ENCODE data around the gene SVIL.

Gene SVIL

GRCh38 chr10:29634764-29635625 is at the start of gene SVIL:
Gene SVIL (minus strand): TSS chr10:29634971. CDS start chr10:29555058, 79,913 bp downstream.
- no peak for DNase-seq

- no peak for DNase-seq
Measured at GRCh38 chr10:29681676-29682448, 47.1 kb upstream of the SVIL start.

- DNase-seq = no peak
Measured at GRCh38 chr10:29680091-29680490, 45.3 kb upstream of the SVIL start.

DNA sequence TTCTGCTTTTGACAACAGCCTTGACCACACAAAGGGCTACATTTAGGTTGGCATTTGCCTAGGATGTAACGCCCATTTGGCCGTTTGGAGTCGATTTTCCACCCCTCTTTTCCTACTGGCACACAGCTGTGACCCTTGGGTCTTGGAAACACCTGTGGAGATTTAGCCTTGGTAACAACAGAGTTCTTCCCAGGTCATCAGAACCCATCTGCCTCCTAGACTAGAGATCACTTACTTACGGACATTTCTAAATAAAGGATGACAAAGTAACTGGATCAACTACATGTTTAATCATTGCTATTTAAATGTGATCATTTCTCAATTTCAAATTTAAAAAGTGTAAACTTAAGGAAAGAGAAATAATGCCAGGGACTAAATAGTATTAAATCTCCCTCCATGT is 42.0 kb upstream of the SVIL start:
- no peak for DNase-seq

- DNase-seq = no peak
Measured at GRCh38 chr10:29675984-29676383, 41.2 kb upstream of the SVIL start.

GRCh38 chr10:29671968-29672367 is 37.2 kb upstream of the SVIL start:
- no peak for DNase-seq

- no peak for DNase-seq
Measured at GRCh38 chr10:29671228-29671780, 36.5 kb upstream of the SVIL start.

DNA sequence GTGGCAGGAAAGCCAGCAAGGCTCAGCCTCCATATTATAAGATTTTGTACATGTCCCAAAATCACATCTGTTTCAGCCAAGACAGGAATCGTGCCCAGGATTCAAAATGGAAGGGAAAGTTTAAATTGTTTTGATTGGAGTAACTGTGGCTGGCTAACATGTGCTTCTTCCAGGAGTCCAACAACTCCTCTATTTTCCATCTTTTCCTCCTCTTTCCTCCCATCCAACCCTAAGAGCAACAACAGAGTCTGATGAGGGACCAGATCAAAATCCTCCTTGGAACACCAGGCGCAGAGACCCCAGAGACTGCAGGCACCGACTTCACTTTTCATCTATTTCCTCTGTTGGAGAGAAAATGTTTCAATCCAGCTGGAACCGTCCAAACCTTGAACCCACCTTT is 36.0 kb upstream of the SVIL start:
- no peak for DNase-seq

GRCh38 chr10:29669149-29669548 is 34.4 kb upstream of the SVIL start:
- no peak for DNase-seq

- no peak for DNase-seq
Measured at GRCh38 chr10:29668628-29669027, 33.9 kb upstream of the SVIL start.

GRCh38 chr10:29667191-29667590 is 32.4 kb upstream of the SVIL start:
- DNase-seq = no peak

DNA sequence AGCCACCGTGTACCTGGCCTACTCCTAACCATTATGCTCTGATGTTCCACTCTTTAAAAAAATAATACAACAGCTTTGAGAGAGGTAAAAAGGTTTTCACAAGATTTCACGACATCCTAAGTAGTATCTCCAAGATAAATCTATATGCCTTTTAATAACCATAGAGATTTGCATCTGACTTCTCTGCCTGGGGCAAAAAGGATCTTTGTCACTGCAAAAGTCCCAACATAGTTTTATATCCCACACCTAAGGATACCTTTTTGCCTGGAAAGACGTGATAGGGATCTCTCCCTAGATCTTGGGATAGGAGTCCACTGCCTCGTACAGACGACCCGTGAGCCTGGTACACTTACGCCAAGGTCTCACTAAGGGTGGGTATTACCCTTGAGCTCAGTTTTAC is 31.4 kb upstream of the SVIL start:
- no peak for DNase-seq

DNA sequence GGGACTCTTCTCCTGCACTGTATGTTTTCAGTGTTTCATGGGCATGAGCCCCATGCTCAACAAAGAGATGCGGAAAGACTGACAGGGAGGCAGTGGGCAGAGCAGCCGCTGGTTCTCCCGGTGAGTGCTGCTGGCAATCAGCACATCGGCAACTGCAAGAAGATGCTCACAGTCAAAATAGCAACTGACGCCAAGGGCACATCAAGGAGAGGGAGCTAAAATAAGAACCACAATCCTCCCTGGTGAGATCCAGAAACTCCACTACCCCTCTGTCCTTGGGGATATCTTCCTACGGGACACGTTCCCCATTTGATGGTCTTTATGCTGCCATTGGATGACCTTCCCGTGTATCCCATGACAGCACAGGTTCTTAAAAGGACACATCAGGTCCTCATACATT is 28.9 kb upstream of the SVIL start:
- no peak for DNase-seq

DNA sequence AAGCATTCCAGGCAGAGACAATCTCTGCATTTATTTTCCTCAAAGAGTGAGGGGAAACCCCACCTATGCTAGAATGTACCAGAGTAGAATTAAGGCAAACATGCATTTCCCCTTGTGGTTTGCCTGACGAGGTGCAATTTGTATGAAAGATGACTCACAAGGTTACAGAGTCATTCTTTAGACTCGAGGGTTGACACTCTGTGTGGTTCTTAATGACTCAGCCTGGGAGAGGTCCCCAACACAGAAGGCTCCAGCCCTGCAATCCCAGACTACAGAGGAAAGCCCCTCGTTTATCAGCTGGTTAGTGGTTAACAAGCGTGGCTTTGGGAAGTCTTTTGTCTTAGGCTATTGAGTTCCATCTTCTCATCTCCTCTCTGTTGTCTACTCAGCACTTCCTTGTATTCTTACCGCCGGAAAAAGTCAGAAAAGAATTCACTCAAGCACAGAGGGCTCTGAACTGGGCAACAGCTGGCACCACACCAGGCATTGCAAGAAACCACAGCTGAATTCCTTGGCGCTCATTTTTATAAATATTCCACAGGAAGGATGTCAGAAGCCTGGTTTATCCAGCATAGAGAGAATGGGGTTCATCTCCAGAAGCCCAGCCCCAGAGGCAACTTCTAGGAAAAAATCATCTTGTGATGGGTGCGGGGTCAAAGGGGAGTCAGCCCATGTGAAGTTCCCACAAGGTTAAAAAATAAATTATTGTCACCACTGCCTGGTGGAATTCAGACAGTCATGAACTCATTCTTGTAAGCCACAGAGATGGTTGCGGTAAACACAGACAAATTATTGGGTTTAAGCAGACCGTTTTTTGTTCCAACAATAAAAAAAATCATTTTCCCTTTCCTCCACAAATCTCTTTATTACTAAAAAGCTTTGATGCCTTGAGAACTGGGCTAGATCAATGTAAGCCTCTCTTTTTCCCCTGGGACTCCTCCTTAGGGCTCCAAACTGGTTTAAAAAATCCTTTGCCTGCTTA is 24.5 kb upstream of the SVIL start:
- DNase-seq = no peak

DNA sequence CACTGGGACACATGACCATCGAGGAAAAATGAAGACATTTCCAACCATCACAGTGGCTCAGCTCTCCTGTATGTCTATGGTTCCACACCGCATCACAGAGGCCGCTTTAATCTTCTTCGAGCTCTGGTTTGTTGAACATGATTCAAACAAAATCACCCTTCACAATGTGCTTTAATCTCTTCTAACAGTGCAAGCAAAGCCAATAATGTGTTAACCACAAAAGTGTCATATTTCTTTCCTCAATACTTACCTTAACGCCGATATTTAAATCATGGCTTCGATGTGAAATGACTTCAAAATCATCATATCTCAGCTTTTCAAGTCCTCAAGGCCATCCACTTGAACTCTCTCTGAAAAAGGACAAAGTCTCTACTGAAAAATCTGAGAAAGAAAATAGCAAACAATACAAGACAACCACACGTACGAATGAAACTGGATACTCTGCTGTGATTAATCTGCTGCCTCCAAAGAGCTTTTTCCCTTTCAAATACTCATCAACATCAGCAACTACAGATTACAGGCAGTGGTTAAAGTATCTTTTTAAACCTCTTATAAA is 23.0 kb upstream of the SVIL start:
- DNase-seq = no peak

DNA sequence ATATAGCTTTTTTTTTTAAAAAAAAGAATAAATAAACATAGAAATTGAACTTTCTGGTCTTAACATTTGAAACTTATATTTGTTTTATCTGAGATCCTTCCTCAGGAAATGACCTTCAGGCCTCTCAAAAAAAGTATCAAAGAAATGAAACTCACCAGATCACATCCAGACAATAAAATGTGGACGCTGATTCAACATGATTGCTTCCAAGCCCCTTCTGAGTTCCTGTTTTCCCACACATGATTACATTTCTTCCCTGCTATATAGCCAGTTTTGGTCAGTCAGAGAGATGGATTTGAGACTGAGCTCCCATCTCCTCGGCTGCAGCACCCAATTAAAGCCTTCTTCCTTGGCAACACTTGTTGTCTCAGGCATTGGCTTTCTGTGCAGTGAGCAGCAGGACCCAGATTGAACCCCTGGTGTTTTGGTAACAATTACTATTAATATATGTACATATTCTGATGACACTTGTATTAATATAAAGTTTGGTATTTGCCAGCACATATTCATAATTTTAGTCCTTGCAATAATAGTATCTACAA is 21.8 kb upstream of the SVIL start:
- no peak for DNase-seq

GRCh38 chr10:29652192-29652591 is 17.4 kb upstream of the SVIL start:
- no peak for DNase-seq

GRCh38 chr10:29651767-29652166 is 17.0 kb upstream of the SVIL start:
- DNase-seq = no peak

DNA sequence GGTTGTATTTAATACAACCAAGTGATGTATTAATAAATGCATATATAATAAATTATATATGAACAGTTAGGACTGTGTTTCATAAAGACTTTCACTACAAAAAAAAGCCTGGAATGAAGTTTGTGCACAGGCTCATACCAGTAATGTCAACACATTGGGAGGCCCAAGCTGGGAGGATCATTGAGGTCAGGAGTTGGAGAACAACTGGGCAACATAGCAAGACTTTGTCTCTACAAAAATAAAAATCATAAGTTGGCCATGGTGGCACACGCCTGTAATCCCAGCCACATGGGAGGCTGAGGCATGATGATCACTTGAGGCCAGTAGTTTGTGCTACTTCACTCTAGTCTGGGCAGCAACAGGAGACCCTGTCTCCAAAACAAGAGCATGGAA is 15.8 kb upstream of the SVIL start:
- no peak for DNase-seq

DNA sequence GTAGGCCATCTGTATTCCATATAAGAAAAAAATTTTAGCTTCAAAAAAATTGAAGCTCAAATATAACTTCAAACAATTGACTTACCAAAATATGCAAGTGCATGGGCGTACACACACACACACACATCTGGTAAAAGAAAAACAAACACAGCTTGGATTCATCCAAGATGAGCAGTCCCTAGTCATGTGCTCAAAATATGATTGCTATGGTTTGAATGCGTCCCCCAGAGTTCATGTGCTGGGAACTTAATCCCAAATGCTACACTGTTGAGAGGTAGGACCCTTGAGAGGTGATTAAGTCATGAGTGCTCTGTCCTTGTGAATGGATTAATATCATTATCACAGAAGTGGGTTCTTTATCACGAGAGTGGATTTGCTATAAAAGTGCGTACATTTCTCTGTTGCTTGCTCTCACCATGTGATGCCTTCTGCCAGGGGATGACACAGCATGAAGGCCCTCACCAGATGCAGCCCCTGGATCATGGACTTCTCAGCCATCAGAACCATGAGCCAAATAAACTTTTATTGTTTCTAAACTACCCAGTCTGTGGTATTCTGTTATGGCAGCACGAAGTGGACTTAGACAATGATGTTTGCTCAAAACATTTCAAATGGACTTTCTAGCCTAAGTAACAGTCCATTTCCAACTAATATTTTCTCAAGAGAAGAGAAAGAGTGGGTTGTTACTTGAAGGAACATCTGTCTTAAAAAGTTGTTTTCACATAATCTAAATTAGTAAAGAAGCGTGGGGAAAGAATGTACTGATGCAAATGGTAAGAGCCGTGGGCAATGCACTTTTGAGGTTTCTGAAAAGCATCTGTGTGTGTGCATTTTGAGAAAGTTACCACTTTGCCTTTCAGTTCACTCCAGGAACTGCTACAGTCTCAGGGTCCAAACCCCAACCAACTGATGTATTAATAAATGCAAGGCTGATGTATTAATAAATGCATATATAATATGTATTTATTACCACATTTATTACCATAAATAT is 15.1 kb upstream of the SVIL start:
- DNase-seq = no peak

DNA sequence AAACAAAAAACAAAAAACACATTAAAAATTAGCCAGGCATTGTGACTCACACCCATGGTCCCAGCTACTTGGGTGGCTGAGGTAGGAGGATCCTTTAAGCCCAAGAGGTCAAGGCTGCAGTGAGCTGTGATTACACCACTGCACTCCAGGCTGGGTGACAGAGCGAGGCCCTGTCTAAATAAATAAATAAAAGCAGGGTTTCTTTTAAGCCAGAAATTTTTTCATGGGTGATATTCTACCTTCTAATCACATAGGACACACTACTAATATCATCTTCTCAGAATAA is 14.2 kb upstream of the SVIL start:
- DNase-seq = no peak
